OCI-LY3 (cell line): ENCODE results near the gene PNPLA3.
A peak's percentile ranks its signal among the peaks of the same experiment; 100 is the strongest.

ENCODE experiments used
- H2AFZ ChIP-seq: fragments of 200-600, 300-600 bp; shearing (Covaris generic); 2 replicates; pipeline ENCODE4 v1.6.0; 2014; ENCODE audit warnings: antibody characterized with exemption, low read depth, low read length
- H3K27ac ChIP-seq: fragments of 200-600, 300-600 bp; sonication (generic); 2 replicates; pipeline ENCODE4 v1.5.1; 2014; ENCODE audit warnings: mild to moderate bottlenecking, low read length, moderate library complexity, mixed read lengths
- H3K27me3 ChIP-seq: fragments of 200-600, 300-600 bp; sonication (generic); 2 replicates; pipeline ENCODE4 v1.6.1; 2014; ENCODE audit warnings: low read depth, low read length, mixed read lengths
- H3K36me3 ChIP-seq: fragments of 200-600, 300-600 bp; sonication (generic); replicated peaks from 2 replicates; pipeline ENCODE3; 2014; ENCODE audit warnings: low read depth, low read length, mixed read lengths
- H3K4me1 ChIP-seq: fragments of 300-600, 200-600 bp; sonication (generic); 2 replicates; pipeline ENCODE4 v1.6.1; 2014; ENCODE audit warnings: low read length, mixed read lengths
- H3K4me2 ChIP-seq: fragments of 200-600, 300-600 bp; sonication (generic); 2 replicates; pipeline ENCODE4 v1.6.1; 2014; ENCODE audit warnings: low read length, mixed read lengths
- H3K4me3 ChIP-seq: fragments of 300-600, 200-600 bp; sonication (generic); 2 replicates; pipeline ENCODE4 v1.5.1; 2014; ENCODE audit warnings: antibody characterized with exemption, mild to moderate bottlenecking, low read length, moderate library complexity
- H3K79me2 ChIP-seq: fragments of 300-600, 200-600 bp; shearing (Covaris generic); 2 replicates; pipeline ENCODE4 v1.6.1; 2014; ENCODE audit warnings: mild to moderate bottlenecking, low read length, mixed read lengths
- H3K9ac ChIP-seq: fragments of 300-600, 200-600 bp; shearing (Covaris generic); 2 replicates; pipeline ENCODE4 v1.6.0; 2014; ENCODE audit warnings: mild to moderate bottlenecking, low read length, moderate library complexity
- H3K9me3 ChIP-seq: fragments of 200-600, 300-600 bp; shearing (Covaris generic); 2 replicates; pipeline ENCODE4 v1.6.1; 2014; ENCODE audit warnings: low read length, mixed read lengths; ENCODE audit not compliant: insufficient read depth
- H4K20me1 ChIP-seq: fragments of 200-600, 300-600 bp; sonication (generic); 2 replicates; pipeline ENCODE4 v1.6.1; 2016; ENCODE audit warnings: low read length, mixed read lengths; ENCODE audit not compliant: insufficient read depth
- EZH2phosphoT487 ChIP-seq: fragments of 200-600 bp; shearing (Covaris generic); IDR thresholded peaks from 2 replicates; pipeline ENCODE4 v1.6.1; 2018; ENCODE audit warnings: antibody characterized with exemption, mixed run types, low read depth
- TF ChIP-seq, protein P1 (sequence below): fragments of 200-600, 300-600 bp; sonication (generic); IDR thresholded peaks from 2 replicates; pipeline ENCODE4 v1.5.1; 2014; ENCODE audit warnings: antibody characterized with exemption, low read length, low read depth

The PNPLA3 gene

DNA sequence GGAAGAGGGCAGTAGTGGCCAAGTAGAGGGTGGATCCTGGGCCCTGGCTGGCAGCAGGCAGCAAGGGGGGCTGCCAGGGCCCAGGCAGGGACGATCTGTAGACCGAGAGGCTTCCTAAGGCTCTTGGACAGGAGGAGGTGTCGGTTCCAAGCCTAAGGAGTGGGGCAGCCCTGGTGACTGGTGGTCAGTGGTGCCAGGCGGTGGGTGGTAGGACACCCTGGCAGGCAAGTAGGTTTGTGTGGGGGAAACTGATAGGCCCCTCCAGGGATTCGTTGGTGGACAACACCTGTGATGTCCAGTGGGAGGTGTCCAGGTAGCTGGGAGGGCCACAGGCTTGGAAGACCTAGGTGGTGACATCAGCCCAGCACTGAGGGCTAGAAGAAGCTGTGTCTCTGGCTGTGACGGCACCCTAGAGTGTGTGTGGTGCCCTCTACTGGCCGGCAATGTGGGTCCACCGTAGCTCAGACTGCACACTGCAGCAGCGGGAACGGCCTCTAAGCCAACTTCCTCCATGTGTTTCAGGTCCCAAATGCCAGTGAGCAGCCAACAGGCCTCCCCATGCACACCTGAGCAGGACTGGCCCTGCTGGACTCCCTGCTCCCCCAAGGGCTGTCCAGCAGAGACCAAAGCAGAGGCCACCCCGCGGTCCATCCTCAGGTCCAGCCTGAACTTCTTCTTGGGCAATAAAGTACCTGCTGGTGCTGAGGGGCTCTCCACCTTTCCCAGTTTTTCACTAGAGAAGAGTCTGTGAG is 22.2 kb downstream of the PNPLA3 start:
- Histone ChIP-seq H3K27ac (no peak overlapping the region), H4K20me1 (no peaks in the 10 kb centered on the region), H3K4me1 (peaks cover 3% of the 10 kb centered on the region), H3K27me3 (peaks cover 15% of the 10 kb centered on the region), H3K9ac (no peak overlapping the region), H3K9me3 (no peaks in the 10 kb centered on the region), H3K36me3 (no peaks in the 10 kb centered on the region), H3K79me2 (no peaks in the 10 kb centered on the region), H3K4me2 (peak overlapping the region; percentile 55), H3K4me3 (peak overlapping the region; percentile 45), H2AFZ (peak overlapping the region; percentile 94)
- TF ChIP-seq EZH2phosphoT487: no peak
- TF ChIP-seq, protein P1, sequence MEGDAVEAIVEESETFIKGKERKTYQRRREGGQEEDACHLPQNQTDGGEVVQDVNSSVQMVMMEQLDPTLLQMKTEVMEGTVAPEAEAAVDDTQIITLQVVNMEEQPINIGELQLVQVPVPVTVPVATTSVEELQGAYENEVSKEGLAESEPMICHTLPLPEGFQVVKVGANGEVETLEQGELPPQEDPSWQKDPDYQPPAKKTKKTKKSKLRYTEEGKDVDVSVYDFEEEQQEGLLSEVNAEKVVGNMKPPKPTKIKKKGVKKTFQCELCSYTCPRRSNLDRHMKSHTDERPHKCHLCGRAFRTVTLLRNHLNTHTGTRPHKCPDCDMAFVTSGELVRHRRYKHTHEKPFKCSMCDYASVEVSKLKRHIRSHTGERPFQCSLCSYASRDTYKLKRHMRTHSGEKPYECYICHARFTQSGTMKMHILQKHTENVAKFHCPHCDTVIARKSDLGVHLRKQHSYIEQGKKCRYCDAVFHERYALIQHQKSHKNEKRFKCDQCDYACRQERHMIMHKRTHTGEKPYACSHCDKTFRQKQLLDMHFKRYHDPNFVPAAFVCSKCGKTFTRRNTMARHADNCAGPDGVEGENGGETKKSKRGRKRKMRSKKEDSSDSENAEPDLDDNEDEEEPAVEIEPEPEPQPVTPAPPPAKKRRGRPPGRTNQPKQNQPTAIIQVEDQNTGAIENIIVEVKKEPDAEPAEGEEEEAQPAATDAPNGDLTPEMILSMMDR: peak; percentile 84

DNA sequence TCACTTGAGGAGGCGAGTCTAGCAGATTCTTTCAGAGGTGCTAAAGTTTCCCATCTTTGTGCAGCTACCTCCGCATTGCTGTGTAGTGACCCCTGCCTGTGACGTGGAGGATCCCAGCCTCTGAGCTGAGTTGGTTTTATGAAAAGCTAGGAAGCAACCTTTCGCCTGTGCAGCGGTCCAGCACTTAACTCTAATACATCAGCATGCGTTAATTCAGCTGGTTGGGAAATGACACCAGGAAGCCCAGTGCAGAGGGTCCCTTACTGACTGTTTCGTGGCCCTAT is 22.7 kb downstream of the PNPLA3 start:
- Histone ChIP-seq H2AFZ (peak overlapping the region; percentile 94), H3K4me1 (peaks cover 3% of the 10 kb centered on the region), H3K4me2 (peak overlapping the region; percentile 55), H3K27ac (no peak overlapping the region), H3K9me3 (no peaks in the 10 kb centered on the region), H3K79me2 (no peaks in the 10 kb centered on the region), H4K20me1 (no peaks in the 10 kb centered on the region), H3K36me3 (no peaks in the 10 kb centered on the region), H3K4me3 (peak overlapping the region; percentile 45), H3K9ac (no peak overlapping the region), H3K27me3 (peaks cover 15% of the 10 kb centered on the region)
- TF ChIP-seq, protein P1: no peak
- no peak for TF ChIP-seq EZH2phosphoT487

DNA sequence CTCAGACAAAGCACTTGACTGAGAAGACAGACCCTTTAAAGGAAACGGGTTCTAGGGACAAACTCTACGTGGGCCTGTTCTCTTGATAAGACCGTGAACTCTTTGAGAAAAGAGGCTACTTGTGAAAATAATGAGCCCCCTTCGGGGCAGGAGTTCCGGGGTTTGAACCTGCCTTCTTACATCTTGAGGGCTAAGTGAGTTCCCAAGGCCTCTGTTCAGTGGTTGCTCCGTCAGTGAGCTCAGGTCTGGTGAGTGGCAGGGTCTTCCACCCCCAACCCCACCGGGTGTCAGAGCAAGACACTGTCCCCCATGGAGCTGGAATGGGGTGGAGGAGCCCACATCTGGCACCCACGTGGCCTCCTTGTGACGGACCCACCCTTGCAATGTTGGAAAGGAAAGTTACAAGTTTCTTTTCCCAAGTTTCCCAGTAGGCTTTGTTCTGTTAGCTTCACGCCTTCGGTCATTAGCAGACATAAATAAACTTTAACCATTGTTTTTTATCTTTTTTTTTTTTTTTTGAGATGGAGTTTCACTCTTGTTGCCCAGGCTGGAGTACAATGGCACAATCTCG is 25.3 kb downstream of the PNPLA3 start:
- no peak overlapping the region for H3K4me3 ChIP-seq
- H3K4me2 ChIP-seq: no peak overlapping the region
- H3K79me2 ChIP-seq: peaks cover 2% of the 10 kb centered on the region
- H3K36me3 ChIP-seq: no peaks in the 10 kb centered on the region
- H3K4me1 ChIP-seq: peaks cover 6% of the 10 kb centered on the region
- H2AFZ ChIP-seq: no peak overlapping the region
- H3K9me3 ChIP-seq: no peaks in the 10 kb centered on the region
- H4K20me1 ChIP-seq: no peaks in the 10 kb centered on the region
- TF ChIP-seq EZH2phosphoT487: no peak
- TF ChIP-seq, protein P1: no peak
- no peaks in the 10 kb centered on the region for H3K27me3 ChIP-seq
- no peak overlapping the region for H3K27ac ChIP-seq
- H3K9ac ChIP-seq: no peak overlapping the region

DNA sequence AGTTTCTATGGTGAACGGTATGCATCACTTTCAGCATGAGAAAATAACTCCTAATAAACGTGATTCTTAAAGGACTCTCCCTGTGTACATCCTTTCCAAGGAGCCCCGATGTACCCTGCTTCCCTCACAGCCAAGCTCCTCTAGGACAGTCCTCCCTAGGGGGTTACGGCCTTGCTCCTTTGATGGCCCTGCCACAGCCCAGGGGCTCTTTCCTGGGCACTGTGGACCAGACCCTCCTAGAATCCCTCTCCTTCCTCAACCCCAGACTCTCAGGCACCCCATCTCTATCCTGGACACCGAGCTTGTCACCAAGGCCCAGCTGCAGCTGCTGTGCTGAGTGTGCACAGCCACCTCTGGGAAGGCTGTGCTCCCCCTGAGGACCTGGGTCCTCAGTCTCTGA is 27.8 kb downstream of the PNPLA3 start:
- no peaks in the 10 kb centered on the region for H3K36me3 ChIP-seq
- H2AFZ ChIP-seq: no peak overlapping the region
- no peak overlapping the region for H3K9ac ChIP-seq
- H4K20me1 ChIP-seq: no peaks in the 10 kb centered on the region
- peaks cover 25% of the 10 kb centered on the region for H3K79me2 ChIP-seq
- H3K4me3 ChIP-seq: no peak overlapping the region
- TF ChIP-seq, protein P1: no peak
- no peak overlapping the region for H3K27ac ChIP-seq
- no peaks in the 10 kb centered on the region for H3K9me3 ChIP-seq
- peaks cover 11% of the 10 kb centered on the region for H3K4me1 ChIP-seq
- no peaks in the 10 kb centered on the region for H3K27me3 ChIP-seq
- H3K4me2 ChIP-seq: no peak overlapping the region
